HepG2 (cell line): ENCODE data around the gene SULT2B1. TPM values are rescaled to one million over a fixed set of nuclear protein-coding genes. Genes with fewer than 3 reads are reported as not detected.

Experiments used
- CCAR2 ChIP-seq: fragments of 200-400 bp; formaldehyde crosslinking; optimal IDR thresholded peaks from 2 replicates; pipeline ENCODE3; 2018; ENCODE audit warnings: low read depth, mild to moderate bottlenecking, low read length, moderate library complexity
- DNMT1 ChIP-seq: sonication (generic); formaldehyde crosslinking; IDR thresholded peaks from 2 replicates; pipeline ENCODE4 v1.5.1; 2020; ENCODE audit warnings: mild to moderate bottlenecking, missing genetic modification reagents
- KAT8 ChIP-seq: IDR thresholded peaks from 2 replicates; pipeline ENCODE4 v1.6.1; 2016; ENCODE audit warnings: missing genetic modification reagents, missing compliant biosample characterization
- KDM2A ChIP-seq: sonication (generic); formaldehyde crosslinking; IDR thresholded peaks from 2 replicates; pipeline ENCODE4 v1.4.0; 2020; ENCODE audit warnings: low read depth, missing genetic modification reagents, borderline replicate concordance
- KIAA2018 ChIP-seq: sonication (generic); formaldehyde crosslinking; IDR thresholded peaks from 2 replicates; pipeline ENCODE4 v1.5.0; 2020; ENCODE audit warnings: mild to moderate bottlenecking, missing genetic modification reagents, borderline replicate concordance
- MXD1 ChIP-seq: sonication (generic); formaldehyde crosslinking; IDR thresholded peaks from 2 replicates; pipeline ENCODE4 v1.4.0; 2020; ENCODE audit warnings: mild to moderate bottlenecking, missing genetic modification reagents
- NCOA5 ChIP-seq: sonication (generic); formaldehyde crosslinking; IDR thresholded peaks from 2 replicates; pipeline ENCODE4 v1.4.0; 2020; ENCODE audit warnings: missing genetic modification reagents
- PHF5A ChIP-seq: IDR thresholded peaks from one replicate; pipeline ENCODE4 v1.6.1; 2018; ENCODE audit warnings: low read depth, missing genetic modification reagents; ENCODE audit not compliant: unreplicated experiment
- RFXAP ChIP-seq: sonication (generic); formaldehyde crosslinking; IDR thresholded peaks from 2 replicates; pipeline ENCODE4 v1.4.0; 2020; ENCODE audit warnings: missing genetic modification reagents, borderline replicate concordance
- SALL1 ChIP-seq: sonication (generic); formaldehyde crosslinking; IDR thresholded peaks from 2 replicates; pipeline ENCODE4 v1.8.0; 2022; ENCODE audit warnings: mild to moderate bottlenecking, missing genetic modification reagents
- SOX5 ChIP-seq: IDR thresholded peaks from 2 replicates; pipeline ENCODE4 v1.6.1; 2016; ENCODE audit warnings: borderline replicate concordance
- ZFP82 ChIP-seq: sonication (generic); formaldehyde crosslinking; IDR thresholded peaks from 2 replicates; pipeline ENCODE4 v1.5.1; 2020; ENCODE audit warnings: mild to moderate bottlenecking, missing genetic modification reagents, borderline replicate concordance
- ZMAT5 ChIP-seq: sonication (generic); formaldehyde crosslinking; IDR thresholded peaks from 2 replicates; pipeline ENCODE4 v1.5.0; 2020; ENCODE audit warnings: mild to moderate bottlenecking, low read depth, missing genetic modification reagents, borderline replicate concordance
- ZNF101 ChIP-seq: sonication (generic); formaldehyde crosslinking; IDR thresholded peaks from 2 replicates; pipeline ENCODE4 v1.4.0; 2020; ENCODE audit warnings: mild to moderate bottlenecking, low read depth, missing genetic modification reagents, borderline replicate concordance
- ZNF331 ChIP-seq: sonication (generic); formaldehyde crosslinking; IDR thresholded peaks from 2 replicates; pipeline ENCODE4 v1.4.0; 2020; ENCODE audit warnings: missing genetic modification reagents
- ZNF432 ChIP-seq: sonication (generic); formaldehyde crosslinking; IDR thresholded peaks from 2 replicates; pipeline ENCODE4 v1.5.0; 2020; ENCODE audit warnings: missing genetic modification reagents, mild to moderate bottlenecking, borderline replicate concordance
- polyA plus RNA-seq, 8 experiments: library from polyadenylated mRNA; depleted of rRNA in 3 of 8; stranded (reverse) in 7 of 8; unstranded in 1 of 8; fragments of >200 nt; fragmentation: Illumina TruSeq in 4 of 8; extraction: Trizol in 4 of 8; gene quantifications; 2 replicates each; pipeline versions ENCODE4 v1.2.1 to v1.2.3, GENCODE V29; 2011 to 2016; ENCODE audit warnings: low read depth in 4 of 8, missing spikeins in 1 of 8, mixed read lengths in 1 of 8; ENCODE audit not compliant: insufficient read depth in 1 of 8
- total RNA-seq, 5 experiments: library from RNA; depleted of rRNA; stranded (reverse); fragments of >200 nt; fragmentation: Illumina TruSeq; extraction: Trizol; gene quantifications; 2 replicates each; pipeline ENCODE4 v1.2.3, GENCODE V29; 2016; ENCODE audit warnings: low read depth in 1 of 5

Gene SULT2B1
- total and polyA plus RNA-seq, 2 of the 13 experiments (the other 11 are each of a cell fraction or from before 2014, with no cell fraction given), result 0.13 TPM; not detected in 1

- TF ChIP-seq ZNF432 (CRISPR knock-in tag) (no peak), KIAA2018 (no peak), KAT8 (peak; percentile 74), SOX5 (CRISPR knock-in tag) (peak; percentile 86), KDM2A (peak; percentile 81), ZFP82 (peak; percentile 77; the same call in 1 of the 2 replicates), ZNF101 (CRISPR knock-in tag) (no peak), NCOA5 (CRISPR knock-in tag) (no peak), DNMT1 (0 out of 2 replicates have a peak, but pooled peaks have one; percentile 25), SALL1 (CRISPR knock-in tag) (peak; percentile 96), PHF5A (peak; percentile 91), MXD1 (CRISPR knock-in tag) (0 out of 2 replicates have a peak, but pooled peaks have one; percentile 36), RFXAP (CRISPR knock-in tag) (peak; percentile 79; the same call in 1 of the 2 replicates), ZMAT5 (CRISPR knock-in tag) (no peak), CCAR2 (peak; percentile 68), ZNF331 (CRISPR knock-in tag) (peak; percentile 73)
Observed at GRCh38 chr19:48558018-48558684, 6.2 kb downstream of the SULT2B1 start (continued).
